ENCODE data around the gene DSG3.

The DSG3 gene

DNA sequence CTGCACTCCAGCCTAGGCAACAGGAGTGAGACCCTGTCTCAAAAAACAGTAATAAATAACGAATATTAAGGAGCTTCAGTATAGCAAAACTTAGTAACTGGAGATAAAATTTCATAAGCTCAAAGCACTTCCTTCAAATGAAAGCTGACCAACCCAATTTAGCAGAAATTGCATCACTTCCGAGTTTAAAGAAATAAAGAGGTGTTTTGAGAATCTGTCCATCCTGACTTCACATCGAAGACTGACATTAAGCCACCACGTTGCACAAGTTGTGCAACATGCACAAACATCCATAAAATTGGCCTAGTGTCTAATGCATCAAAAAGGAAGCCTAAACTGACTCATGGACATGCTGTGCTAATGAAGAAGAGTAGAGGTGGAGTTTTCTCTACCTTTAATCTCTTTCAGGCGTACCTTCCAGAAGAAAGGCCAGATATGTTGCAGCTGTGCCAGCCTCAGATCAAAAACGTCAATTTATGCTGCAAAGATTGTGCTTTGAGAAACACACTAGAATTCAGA, 7.7 kb upstream of the DSG3 start:
- TF ChIP-seq EZH2phosphoT487 (IDR thresholded peaks at IDR 0.05; ENCODE audit: low read depth) = no peak
- TF ChIP-seq, protein P1, sequence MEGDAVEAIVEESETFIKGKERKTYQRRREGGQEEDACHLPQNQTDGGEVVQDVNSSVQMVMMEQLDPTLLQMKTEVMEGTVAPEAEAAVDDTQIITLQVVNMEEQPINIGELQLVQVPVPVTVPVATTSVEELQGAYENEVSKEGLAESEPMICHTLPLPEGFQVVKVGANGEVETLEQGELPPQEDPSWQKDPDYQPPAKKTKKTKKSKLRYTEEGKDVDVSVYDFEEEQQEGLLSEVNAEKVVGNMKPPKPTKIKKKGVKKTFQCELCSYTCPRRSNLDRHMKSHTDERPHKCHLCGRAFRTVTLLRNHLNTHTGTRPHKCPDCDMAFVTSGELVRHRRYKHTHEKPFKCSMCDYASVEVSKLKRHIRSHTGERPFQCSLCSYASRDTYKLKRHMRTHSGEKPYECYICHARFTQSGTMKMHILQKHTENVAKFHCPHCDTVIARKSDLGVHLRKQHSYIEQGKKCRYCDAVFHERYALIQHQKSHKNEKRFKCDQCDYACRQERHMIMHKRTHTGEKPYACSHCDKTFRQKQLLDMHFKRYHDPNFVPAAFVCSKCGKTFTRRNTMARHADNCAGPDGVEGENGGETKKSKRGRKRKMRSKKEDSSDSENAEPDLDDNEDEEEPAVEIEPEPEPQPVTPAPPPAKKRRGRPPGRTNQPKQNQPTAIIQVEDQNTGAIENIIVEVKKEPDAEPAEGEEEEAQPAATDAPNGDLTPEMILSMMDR (IDR thresholded peaks at IDR 0.05; ENCODE audit: low read depth, low read length) = no peak
- no peaks in the 10 kb centered on the region for H3K79me2 ChIP-seq (ENCODE audit: low read length)
- no peak overlapping the region for H2AFZ ChIP-seq (ENCODE audit: low read depth, low read length)
- no peak overlapping the region for H3K4me3 ChIP-seq (ENCODE audit: low read length)
- no peak overlapping the region for H3K27ac ChIP-seq (ENCODE audit: low read length)
- H3K9me3 ChIP-seq (ENCODE audit: insufficient read depth, low read length) = no peaks in the 10 kb centered on the region
- H4K20me1 ChIP-seq (ENCODE audit: insufficient read depth, low read length) = no peaks in the 10 kb centered on the region
- H3K9ac ChIP-seq (ENCODE audit: low read length) = no peak overlapping the region
- H3K36me3 ChIP-seq (replicated peaks; ENCODE audit: low read depth, low read length) = no peaks in the 10 kb centered on the region
- no peaks in the 10 kb centered on the region for H3K27me3 ChIP-seq (ENCODE audit: low read depth, low read length)
- H3K4me2 ChIP-seq (ENCODE audit: low read length) = no peak overlapping the region
- no peaks in the 10 kb centered on the region for H3K4me1 ChIP-seq (ENCODE audit: low read length)

DNA sequence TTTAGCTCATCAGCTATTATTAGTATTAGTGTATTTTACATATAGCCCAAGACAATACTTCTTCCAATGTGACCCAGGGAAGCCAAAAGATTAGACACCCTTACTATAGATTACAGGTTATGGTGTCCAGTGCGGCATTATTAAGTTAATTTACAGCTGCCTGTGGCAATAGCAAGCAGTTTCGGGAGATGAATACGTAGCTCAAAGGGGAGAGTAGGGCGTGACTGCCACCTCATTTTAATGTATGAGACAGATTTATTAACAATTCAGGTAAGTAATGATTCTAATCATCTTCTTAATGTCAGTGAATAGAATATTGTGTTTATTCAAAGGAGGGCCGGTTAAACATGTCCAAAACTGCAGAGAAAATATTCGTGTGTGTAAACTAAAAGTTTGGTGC, 6.8 kb upstream of the DSG3 start:
- H3K9ac ChIP-seq (ENCODE audit: low read length) = no peak overlapping the region
- no peaks in the 10 kb centered on the region for H3K36me3 ChIP-seq (replicated peaks; ENCODE audit: low read depth, low read length)
- H3K27ac ChIP-seq (ENCODE audit: low read length) = no peak overlapping the region
- H3K79me2 ChIP-seq (ENCODE audit: low read length) = no peaks in the 10 kb centered on the region
- H3K4me1 ChIP-seq (ENCODE audit: low read length) = no peaks in the 10 kb centered on the region
- H3K4me3 ChIP-seq (ENCODE audit: low read length) = no peak overlapping the region
- H3K9me3 ChIP-seq (ENCODE audit: insufficient read depth, low read length) = no peaks in the 10 kb centered on the region
- H4K20me1 ChIP-seq (ENCODE audit: insufficient read depth, low read length) = no peaks in the 10 kb centered on the region
- no peak overlapping the region for H3K4me2 ChIP-seq (ENCODE audit: low read length)
- no peak for TF ChIP-seq EZH2phosphoT487 (IDR thresholded peaks at IDR 0.05; ENCODE audit: low read depth)
- TF ChIP-seq, protein P1 (IDR thresholded peaks at IDR 0.05; ENCODE audit: low read depth, low read length) = no peak
- H3K27me3 ChIP-seq (ENCODE audit: low read depth, low read length) = no peaks in the 10 kb centered on the region
- no peak overlapping the region for H2AFZ ChIP-seq (ENCODE audit: low read depth, low read length)

- Histone ChIP-seq H3K27me3 (ENCODE audit: low read depth, low read length) (no peaks in the 10 kb centered on the region), H3K9me3 (ENCODE audit: insufficient read depth, low read length) (no peaks in the 10 kb centered on the region), H3K27ac (ENCODE audit: low read length) (no peak overlapping the region), H3K79me2 (ENCODE audit: low read length) (no peaks in the 10 kb centered on the region), H3K9ac (ENCODE audit: low read length) (no peak overlapping the region), H3K4me2 (ENCODE audit: low read length) (no peak overlapping the region), H3K4me3 (ENCODE audit: low read length) (no peak overlapping the region), H3K36me3 (replicated peaks; ENCODE audit: low read depth, low read length) (no peaks in the 10 kb centered on the region), H4K20me1 (ENCODE audit: insufficient read depth, low read length) (no peaks in the 10 kb centered on the region), H3K4me1 (ENCODE audit: low read length) (no peaks in the 10 kb centered on the region), H2AFZ (ENCODE audit: low read depth, low read length) (no peak overlapping the region)
- TF ChIP-seq EZH2phosphoT487 (IDR thresholded peaks at IDR 0.05; ENCODE audit: low read depth) = no peak
- TF ChIP-seq, protein P1 (IDR thresholded peaks at IDR 0.05; ENCODE audit: low read depth, low read length) = no peak
These were observed 6.0 kb upstream of the DSG3 start for GRCh38 chr18:31441493-31441892.

GRCh38 chr18:31444142-31444541, 3.4 kb upstream of the DSG3 start:
- no peak overlapping the region for H3K27ac ChIP-seq (ENCODE audit: low read length)
- H3K36me3 ChIP-seq (replicated peaks; ENCODE audit: low read depth, low read length) = no peaks in the 10 kb centered on the region
- no peaks in the 10 kb centered on the region for H4K20me1 ChIP-seq (ENCODE audit: insufficient read depth, low read length)
- no peak overlapping the region for H3K4me3 ChIP-seq (ENCODE audit: low read length)
- H3K9me3 ChIP-seq (ENCODE audit: insufficient read depth, low read length) = no peaks in the 10 kb centered on the region
- H3K9ac ChIP-seq (ENCODE audit: low read length) = no peak overlapping the region
- H3K4me1 ChIP-seq (ENCODE audit: low read length) = no peaks in the 10 kb centered on the region
- no peaks in the 10 kb centered on the region for H3K79me2 ChIP-seq (ENCODE audit: low read length)
- no peak for TF ChIP-seq EZH2phosphoT487 (IDR thresholded peaks at IDR 0.05; ENCODE audit: low read depth)
- TF ChIP-seq, protein P1 (IDR thresholded peaks at IDR 0.05; ENCODE audit: low read depth, low read length) = no peak
- H3K4me2 ChIP-seq (ENCODE audit: low read length) = no peak overlapping the region
- H2AFZ ChIP-seq (ENCODE audit: low read depth, low read length) = no peak overlapping the region
- no peaks in the 10 kb centered on the region for H3K27me3 ChIP-seq (ENCODE audit: low read depth, low read length)

All from OCI-LY3 (cell line).